HepG2 (cell line): Measurements from ENCODE around the gene TOPORS. TPM values are rescaled to one million over a fixed set of nuclear protein-coding genes. Genes with fewer than 3 reads are reported as not detected.

ENCODE experiments used
- ATAC-seq: fragments of 200-7000 bp; cut with Tn5 transposase; 3 replicates; pipeline ENCODE4 v1.9.1; 2020; ENCODE audit warnings: mild to moderate bottlenecking, moderate library complexity
- BruUV-seq: library from RNA; stranded (reverse); fragments of 400-500 nt; replicated peaks from 2 replicates; lab custom pipeline; 2021; lab: Mats Ljungman, UMichigan
- CTCF ChIA-PET: fragments of 300-600 bp; formaldehyde crosslinking; extraction: SDS; loops from one replicate; lab custom pipeline; 2021; ENCODE audit warnings: low total read pairs, inconsistent platforms, low intra/inter-chr PET ratio; lab: Yijun Ruan, JAX
- POLR2A ChIA-PET: fragments of 350-600 bp; sonication (Branson Sonifier 250); formaldehyde crosslinking; loops from one replicate; lab custom pipeline; 2020; ENCODE audit warnings: antibody characterized with exemption, inconsistent platforms; lab: Yijun Ruan, JAX
- DNase-seq: peaks from one replicate; pipeline ENCODE4 v3.0.0-alpha.2; 2015; ENCODE audit warnings: low spot score
- FAIRE-seq: peaks from 3 replicates; lab custom pipeline; 2011; peaks lifted over from hg19 to GRCh38; lab: Jason Lieb, UNC
- H2AFZ ChIP-seq: one replicate; pipeline ENCODE4 v1.6.1; 2011; ENCODE audit warnings: low read length, inconsistent platforms
- H3K27ac ChIP-seq: fragments of 300-600 bp; 3 replicates; pipeline ENCODE4 v1.8.0; 2011; ENCODE audit warnings: mixed run types, mild to moderate bottlenecking, mixed read lengths, low read length, inconsistent platforms; ENCODE audit not compliant: insufficient read depth; ENCODE audit errors: extremely low read length
- H3K27me3 ChIP-seq, 2 experiments: fragments of 200-600 bp in 1 of 2; 2 replicates in 1 of 2; 3 replicates in 1 of 2; pipeline versions ENCODE4 v1.6.0 to v1.8.0; 2011; ENCODE audit warnings: low read length in 2 of 2, mild to moderate bottlenecking in 2 of 2, moderate library complexity in 2 of 2, inconsistent platforms in 1 of 2; ENCODE audit not compliant: insufficient read depth in 2 of 2, control insufficient read depth in 1 of 2
- H3K36me3 ChIP-seq, 2 experiments: fragments of 200-600 bp in 1 of 2; replicated peaks in 1 of 2; 2 replicates in 1 of 2; 3 replicates in 1 of 2; pipeline versions ENCODE4 v1.5.1 to v1.8.0; 2011; ENCODE audit warnings: low read length in 2 of 2, inconsistent platforms in 1 of 2; ENCODE audit not compliant: insufficient read depth in 2 of 2, control insufficient read depth in 1 of 2
- H3K4me1 ChIP-seq: 2 replicates; pipeline ENCODE4 v1.5.1; 2012; ENCODE audit warnings: low read length, inconsistent platforms; ENCODE audit not compliant: insufficient read depth
- H3K4me2 ChIP-seq: 2 replicates; pipeline ENCODE4 v1.6.0; 2011; ENCODE audit warnings: low read depth, low read length, inconsistent platforms
- H3K4me3 ChIP-seq, 3 experiments: fragments of 200-600 bp in 1 of 3; sonication (generic), shearing (Covaris generic) in 1 of 3; replicated peaks in 1 of 3; 2 replicates each; pipeline ENCODE4 v1.5.1; 2011 to 2016; ENCODE audit warnings: low read length in 3 of 3, inconsistent platforms in 2 of 3, low read depth in 2 of 3, mild to moderate bottlenecking in 2 of 3, control low read depth in 1 of 3, mixed read lengths in 1 of 3; ENCODE audit not compliant: insufficient read depth in 1 of 3
- H3K79me2 ChIP-seq: one replicate; pipeline ENCODE4 v1.6.1; 2011; ENCODE audit warnings: low read length, inconsistent platforms; ENCODE audit not compliant: insufficient read depth
- H3K9ac ChIP-seq: 2 replicates; pipeline ENCODE4 v1.6.0; 2011; ENCODE audit warnings: mild to moderate bottlenecking, low read depth, low read length, inconsistent platforms; ENCODE audit not compliant: insufficient read depth
- H3K9me3 ChIP-seq: 2 replicates; pipeline ENCODE4 v1.5.1; 2012; ENCODE audit warnings: mild to moderate bottlenecking, low read length
- H4K20me1 ChIP-seq: 2 replicates; pipeline ENCODE4 v1.6.0; 2011; ENCODE audit warnings: inconsistent platforms, mild to moderate bottlenecking, low read length, moderate library complexity; ENCODE audit not compliant: insufficient read depth
- CBX2 ChIP-seq, 2 experiments: fragments of 200-600 bp in 1 of 2; sonication (generic); formaldehyde crosslinking in 1 of 2; IDR thresholded peaks; 2 replicates each; pipeline versions ENCODE4 v1.7.0 to v1.8.1; 2018 to 2022; ENCODE audit warnings: low read depth in 2 of 2, low read length in 1 of 2, mild to moderate bottlenecking in 1 of 2, missing genetic modification reagents in 1 of 2
- DNMT1 ChIP-seq: sonication (generic); formaldehyde crosslinking; IDR thresholded peaks from 2 replicates; pipeline ENCODE4 v1.5.1; 2020; ENCODE audit warnings: mild to moderate bottlenecking, missing genetic modification reagents
- HDAC6 ChIP-seq: fragments of 200-600 bp; sonication (generic); IDR thresholded peaks from 2 replicates; pipeline ENCODE4 v1.7.0; 2017; ENCODE audit warnings: mild to moderate bottlenecking, antibody characterized with exemption, low read length, low read depth
- HMG20A ChIP-seq: IDR thresholded peaks from 2 replicates; pipeline ENCODE4 v1.6.1; 2016; ENCODE audit warnings: borderline replicate concordance
- HOMEZ ChIP-seq: IDR thresholded peaks from 2 replicates; pipeline ENCODE4 v1.6.1; 2016; ENCODE audit warnings: low read depth
- THAP8 ChIP-seq: sonication (generic); formaldehyde crosslinking; IDR thresholded peaks from 2 replicates; pipeline ENCODE4 v1.5.1; 2020; ENCODE audit warnings: missing genetic modification reagents, mild to moderate bottlenecking, borderline replicate concordance
- ZFP1 ChIP-seq: IDR thresholded peaks from 2 replicates; pipeline ENCODE4 v1.6.1; 2016
- ZKSCAN5 ChIP-seq: sonication (generic); formaldehyde crosslinking; IDR thresholded peaks from 2 replicates; pipeline ENCODE4 v1.5.1; 2020; ENCODE audit warnings: mild to moderate bottlenecking, missing genetic modification reagents
- ZNF136 ChIP-seq: sonication (generic); formaldehyde crosslinking; IDR thresholded peaks from 2 replicates; pipeline ENCODE4 v1.8.1; 2022; ENCODE audit warnings: low read depth, mild to moderate bottlenecking, moderate library complexity, missing genetic modification reagents
- ZNF335 ChIP-seq: sonication (generic); formaldehyde crosslinking; IDR thresholded peaks from 2 replicates; pipeline ENCODE4 v1.4.0; 2020; ENCODE audit warnings: missing genetic modification reagents
- ZNF501 ChIP-seq: sonication (generic); formaldehyde crosslinking; IDR thresholded peaks from 2 replicates; pipeline ENCODE4 v1.5.1; 2020; ENCODE audit warnings: mild to moderate bottlenecking, moderate library complexity, missing genetic modification reagents
- ZNF589 ChIP-seq: sonication (generic); formaldehyde crosslinking; conservative IDR thresholded peaks from 2 replicates; pipeline ENCODE4 v1.8.0; 2022; ENCODE audit warnings: mild to moderate bottlenecking, moderate library complexity, missing genetic modification reagents
- ZNF660 ChIP-seq: sonication (generic); formaldehyde crosslinking; IDR thresholded peaks from 2 replicates; pipeline ENCODE4 v1.5.1; 2020; ENCODE audit warnings: mild to moderate bottlenecking, low read depth, missing genetic modification reagents, borderline replicate concordance
- ZNF800 ChIP-seq: sonication (generic); formaldehyde crosslinking; IDR thresholded peaks from 2 replicates; pipeline ENCODE4 v1.4.0; 2020; ENCODE audit warnings: missing genetic modification reagents
- WGBS: methylation state at CpG from one replicate; pipeline ENCODE4 v1.1.6; 2017; ENCODE audit warnings: low lambda C conversion rate; 5-methylcytosine and 5-hydroxymethylcytosine counted together
- in situ Hi-C: cut with HindIII; loops from 2 replicates; pipeline ENCODE4 v1.10.0; 2017; ENCODE audit warnings: low pct_unique_long_range_greater_than_20kb; ENCODE audit not compliant: extremely low pct_ligation_motif_present
- intact Hi-C: fragments of 100-400 bp; cut with micrococcal nuclease; formaldehyde crosslinking; loops from one replicate; pipeline ENCODE4 v1.10.0; 2022; ENCODE audit not compliant: unreplicated experiment
- polyA plus RNA-seq, 8 experiments: library from polyadenylated mRNA; depleted of rRNA in 3 of 8; stranded (reverse) in 7 of 8; unstranded in 1 of 8; fragments of >200 nt; fragmentation: Illumina TruSeq in 4 of 8; extraction: Trizol in 4 of 8; gene quantifications; 2 replicates each; pipeline versions ENCODE4 v1.2.1 to v1.2.3, GENCODE V29; 2011 to 2016; ENCODE audit warnings: low read depth in 4 of 8, missing spikeins in 1 of 8, mixed read lengths in 1 of 8; ENCODE audit not compliant: insufficient read depth in 1 of 8
- total RNA-seq, 5 experiments: library from RNA; depleted of rRNA; stranded (reverse); fragments of >200 nt; fragmentation: Illumina TruSeq; extraction: Trizol; gene quantifications; 2 replicates each; pipeline ENCODE4 v1.2.3, GENCODE V29; 2016; ENCODE audit warnings: low read depth in 1 of 5
- TF ChIP-seq, protein P1 (sequence below): sonication (generic); formaldehyde crosslinking; IDR thresholded peaks from 2 replicates; pipeline ENCODE4 v1.5.1; 2020; ENCODE audit warnings: mild to moderate bottlenecking, missing genetic modification reagents, borderline replicate concordance
- TF ChIP-seq, protein P2 (sequence below): sonication (generic); formaldehyde crosslinking; IDR thresholded peaks from 2 replicates; pipeline ENCODE4 v1.5.0; 2020; ENCODE audit warnings: missing genetic modification reagents

Gene TOPORS
- total and polyA plus RNA-seq, 2 of the 13 experiments (the other 11 are each of a cell fraction or from before 2014, with no cell fraction given): 6.8 to 19.6 TPM

- in situ Hi-C loops (loop anchor here (5.0 kb wide), 1 partner anchor 193 kb away; the partner anchor contains the start of gene ACO1), intact Hi-C loops (no loop called here)
- H3K27me3 ChIP-seq: no peaks in the 10 kb centered on the region; a peak in 1 of 5 replicates
- H3K4me3 ChIP-seq: no peak overlapping the region
- no peak overlapping the region for H3K27ac ChIP-seq
- no peak overlapping the region for H2AFZ ChIP-seq
- DNase-seq (no peak), FAIRE-seq (no peak), ATAC-seq (no peak)
- BruUV-seq: no TSS peak
- 0% methylated on average over 1 of the region's 1 CpG for WGBS
- H3K4me1 ChIP-seq: peaks cover 32% of the 10 kb centered on the region
- CTCF ChIA-PET: no interaction called here
- H3K9me3 ChIP-seq: no peaks in the 10 kb centered on the region
- no peak overlapping the region for H3K4me2 ChIP-seq
- no peak overlapping the region for H3K9ac ChIP-seq
- H4K20me1 ChIP-seq: no peaks in the 10 kb centered on the region
- POLR2A ChIA-PET: no interaction called here
- peaks cover 28% of the 10 kb centered on the region for H3K79me2 ChIP-seq
- peaks cover 2 to 5% of the 10 kb centered on the region in 2 experiments; a peak in 2 of 5 replicates for H3K36me3 ChIP-seq
- TF ChIP-seq THAP8 (CRISPR knock-in tag) (no peak), ZNF136 (CRISPR knock-in tag) (no peak), HDAC6 (no peak), ZNF660 (CRISPR knock-in tag) (no peak), ZFP1 (CRISPR knock-in tag) (no peak), ZKSCAN5 (CRISPR knock-in tag) (no peak), CBX2 (IDR thresholded peaks at IDR 0.05; ENCODE audit: low read depth, low read length) (no peak), CBX2 (CRISPR knock-in tag; IDR thresholded peaks at IDR 0.05; ENCODE audit: low read depth) (no peak), ZNF335 (CRISPR knock-in tag) (no peak), DNMT1 (no peak), ZNF589 (CRISPR knock-in tag) (no peak), ZNF501 (CRISPR knock-in tag) (no peak), HMG20A (CRISPR knock-in tag) (no peak), HOMEZ (no peak), ZNF800 (CRISPR knock-in tag) (no peak)
- TF ChIP-seq, protein P1, sequence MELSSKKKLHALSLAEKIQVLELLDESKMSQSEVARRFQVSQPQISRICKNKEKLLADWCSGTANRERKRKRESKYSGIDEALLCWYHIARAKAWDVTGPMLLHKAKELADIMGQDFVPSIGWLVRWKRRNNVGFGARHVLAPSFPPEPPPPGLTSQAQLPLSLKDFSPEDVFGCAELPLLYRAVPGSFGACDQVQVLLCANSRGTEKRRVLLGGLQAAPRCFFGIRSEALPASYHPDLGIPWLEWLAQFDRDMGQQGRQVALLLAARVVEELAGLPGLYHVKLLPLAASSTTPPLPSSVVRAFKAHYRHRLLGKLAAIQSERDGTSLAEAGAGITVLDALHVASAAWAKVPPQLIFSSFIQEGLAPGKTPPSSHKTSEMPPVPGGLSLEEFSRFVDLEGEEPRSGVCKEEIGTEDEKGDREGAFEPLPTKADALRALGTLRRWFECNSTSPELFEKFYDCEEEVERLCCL (CRISPR knock-in tag): no peak
- TF ChIP-seq, protein P2, sequence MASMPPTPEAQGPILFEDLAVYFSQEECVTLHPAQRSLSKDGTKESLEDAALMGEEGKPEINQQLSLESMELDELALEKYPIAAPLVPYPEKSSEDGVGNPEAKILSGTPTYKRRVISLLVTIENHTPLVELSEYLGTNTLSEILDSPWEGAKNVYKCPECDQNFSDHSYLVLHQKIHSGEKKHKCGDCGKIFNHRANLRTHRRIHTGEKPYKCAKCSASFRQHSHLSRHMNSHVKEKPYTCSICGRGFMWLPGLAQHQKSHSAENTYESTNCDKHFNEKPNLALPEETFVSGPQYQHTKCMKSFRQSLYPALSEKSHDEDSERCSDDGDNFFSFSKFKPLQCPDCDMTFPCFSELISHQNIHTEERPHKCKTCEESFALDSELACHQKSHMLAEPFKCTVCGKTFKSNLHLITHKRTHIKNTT (CRISPR knock-in tag): no peak
These were observed 22.5 kb upstream of the TOPORS start for GRCh38 chr9:32574858-32575257.
